ENCODE measurements around the gene SPRYD7. TPM values are rescaled to one million over a fixed set of nuclear protein-coding genes. Genes with fewer than 3 reads are reported as not detected.

Gene SPRYD7
- total and polyA plus RNA-seq, 2 donors from 2014 or later: 6.6 to 12.1 TPM

DNA sequence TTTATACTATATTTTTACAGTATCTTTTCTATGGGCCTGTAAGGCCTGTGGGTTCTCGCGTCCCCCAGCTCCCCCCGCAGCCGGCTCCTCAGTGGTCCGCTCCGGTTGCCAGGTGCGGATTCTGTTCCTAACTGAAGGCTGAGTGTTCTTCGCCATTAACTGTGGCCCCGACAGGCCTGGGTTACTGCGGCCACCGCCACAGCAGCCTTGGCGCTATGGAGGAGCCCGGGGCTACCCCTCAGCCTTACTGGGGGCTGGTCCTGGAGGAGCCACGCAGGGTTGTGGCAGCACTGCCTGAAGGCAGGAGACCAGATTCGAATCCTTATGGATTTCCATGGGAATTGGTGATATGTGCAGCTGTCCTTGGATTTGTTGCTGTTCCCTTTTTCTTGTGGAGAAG lies 45.8 kb downstream of the SPRYD7 start:
- FAIRE-seq (no peak), DNase-seq (no peak)
- TF ChIP-seq, protein P1, sequence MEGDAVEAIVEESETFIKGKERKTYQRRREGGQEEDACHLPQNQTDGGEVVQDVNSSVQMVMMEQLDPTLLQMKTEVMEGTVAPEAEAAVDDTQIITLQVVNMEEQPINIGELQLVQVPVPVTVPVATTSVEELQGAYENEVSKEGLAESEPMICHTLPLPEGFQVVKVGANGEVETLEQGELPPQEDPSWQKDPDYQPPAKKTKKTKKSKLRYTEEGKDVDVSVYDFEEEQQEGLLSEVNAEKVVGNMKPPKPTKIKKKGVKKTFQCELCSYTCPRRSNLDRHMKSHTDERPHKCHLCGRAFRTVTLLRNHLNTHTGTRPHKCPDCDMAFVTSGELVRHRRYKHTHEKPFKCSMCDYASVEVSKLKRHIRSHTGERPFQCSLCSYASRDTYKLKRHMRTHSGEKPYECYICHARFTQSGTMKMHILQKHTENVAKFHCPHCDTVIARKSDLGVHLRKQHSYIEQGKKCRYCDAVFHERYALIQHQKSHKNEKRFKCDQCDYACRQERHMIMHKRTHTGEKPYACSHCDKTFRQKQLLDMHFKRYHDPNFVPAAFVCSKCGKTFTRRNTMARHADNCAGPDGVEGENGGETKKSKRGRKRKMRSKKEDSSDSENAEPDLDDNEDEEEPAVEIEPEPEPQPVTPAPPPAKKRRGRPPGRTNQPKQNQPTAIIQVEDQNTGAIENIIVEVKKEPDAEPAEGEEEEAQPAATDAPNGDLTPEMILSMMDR (IDR thresholded peaks at IDR 0.05; ENCODE audit: borderline replicate concordance, extremely low read depth, insufficient read depth): no peak
- Histone ChIP-seq H3K9ac (ENCODE audit: low read length in 3 of 3) (no peak overlapping the region), H3K4me1 (ENCODE audit: control insufficient read depth in 2 of 3, insufficient read depth in 2 of 3, low read depth in 1 of 3, low read length in 3 of 3) (no peaks in the 10 kb centered on the region), H3K36me3 (ENCODE audit: control insufficient read depth in 2 of 3, insufficient read depth in 3 of 3, low read length in 3 of 3) (no peaks in the 10 kb centered on the region), H3K27ac (ENCODE audit: low read depth in 2 of 2, low read length in 2 of 2) (no peak overlapping the region), H3K9me3 (ENCODE audit: control insufficient read depth in 2 of 3, insufficient read depth in 1 of 3, low read length in 3 of 3) (no peaks in the 10 kb centered on the region), H3K4me3 (ENCODE audit: low read length in 3 of 3) (no peak overlapping the region), H3K27me3 (ENCODE audit: control insufficient read depth, insufficient read depth, low read length) (no peaks in the 10 kb centered on the region)
- intact Hi-C loops (cut with DNase I): no loop called here

DNA sequence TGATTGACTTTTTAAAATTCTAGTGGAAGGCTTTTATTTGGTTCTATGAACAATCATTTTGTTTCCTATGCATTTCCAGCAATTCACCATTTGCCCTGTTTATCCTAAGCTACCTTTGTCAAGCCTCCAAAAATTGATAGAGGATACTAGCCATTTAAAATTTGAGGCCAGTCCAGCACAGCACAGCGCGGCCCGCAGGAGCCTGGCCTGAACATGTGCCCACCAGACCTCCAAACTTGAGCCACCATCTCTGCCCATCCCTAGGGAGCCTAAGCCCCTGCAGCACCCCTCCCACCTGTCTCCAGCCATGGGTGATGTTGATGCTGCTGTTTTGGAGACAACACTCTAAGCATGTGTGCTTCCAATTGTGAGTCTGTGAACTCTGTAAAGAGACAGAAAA lies 57.5 kb downstream of the SPRYD7 start:
- Histone ChIP-seq H3K4me1 (ENCODE audit: control insufficient read depth in 2 of 3, insufficient read depth in 2 of 3, low read depth in 1 of 3, low read length in 3 of 3) (no peaks in the 10 kb centered on the region), H3K9me3 (ENCODE audit: control insufficient read depth in 2 of 3, insufficient read depth in 1 of 3, low read length in 3 of 3) (peaks cover 0 to 6% (median 0%) of the 10 kb centered on the region in 3 donors), H3K4me3 (ENCODE audit: low read length in 3 of 3) (no peak overlapping the region), H3K36me3 (ENCODE audit: control insufficient read depth in 2 of 3, insufficient read depth in 3 of 3, low read length in 3 of 3) (no peaks in the 10 kb centered on the region), H3K9ac (ENCODE audit: low read length in 3 of 3) (no peak overlapping the region), H3K27me3 (ENCODE audit: control insufficient read depth, insufficient read depth, low read length) (no peaks in the 10 kb centered on the region), H3K27ac (ENCODE audit: low read depth in 2 of 2, low read length in 2 of 2) (no peak overlapping the region)
- intact Hi-C loops (cut with DNase I): no loop called here
- FAIRE-seq: no peak
- TF ChIP-seq, protein P1 (IDR thresholded peaks at IDR 0.05; ENCODE audit: borderline replicate concordance, extremely low read depth, insufficient read depth): no peak
- DNase-seq: no peak

DNA sequence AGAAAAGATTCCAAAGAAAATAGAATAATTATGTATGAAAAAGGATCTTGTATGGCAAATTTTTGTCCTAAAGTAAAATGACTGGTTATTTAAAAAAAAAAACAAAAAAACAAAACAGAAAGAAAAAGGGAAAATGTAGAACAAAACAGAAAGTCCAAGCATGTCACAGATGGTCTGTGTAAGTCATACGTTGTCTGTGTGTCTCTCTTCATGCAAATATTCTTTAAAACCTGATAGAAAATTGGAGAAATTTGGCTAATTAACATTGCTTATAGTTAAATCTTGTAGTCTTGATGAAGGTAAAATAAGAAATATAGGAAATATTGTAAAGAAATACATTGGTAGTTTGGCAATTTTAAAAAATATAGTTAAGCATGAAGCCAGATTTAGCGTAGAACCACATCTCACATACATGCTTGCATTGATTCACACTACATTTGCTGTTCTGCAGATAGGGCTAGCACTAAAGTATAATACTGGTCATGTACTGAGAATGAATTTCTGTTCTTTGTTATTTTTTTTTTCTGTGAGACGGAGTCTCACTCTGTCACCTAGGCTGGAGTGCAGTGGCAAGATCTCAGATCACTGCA lies 58.4 kb downstream of the SPRYD7 start:
- H3K27me3 ChIP-seq (ENCODE audit: control insufficient read depth, insufficient read depth, low read length): no peaks in the 10 kb centered on the region
- H3K9ac ChIP-seq (ENCODE audit: low read length in 3 of 3): no peak overlapping the region
- no peak overlapping the region for H3K27ac ChIP-seq (ENCODE audit: low read depth in 2 of 2, low read length in 2 of 2)
- intact Hi-C loops (cut with DNase I): no loop called here
- H3K9me3 ChIP-seq (ENCODE audit: control insufficient read depth in 2 of 3, insufficient read depth in 1 of 3, low read length in 3 of 3): peaks cover 0 to 6% (median 0%) of the 10 kb centered on the region in 3 donors
- no peaks in the 10 kb centered on the region for H3K4me1 ChIP-seq (ENCODE audit: control insufficient read depth in 2 of 3, insufficient read depth in 2 of 3, low read depth in 1 of 3, low read length in 3 of 3)
- H3K36me3 ChIP-seq (ENCODE audit: control insufficient read depth in 2 of 3, insufficient read depth in 3 of 3, low read length in 3 of 3): no peaks in the 10 kb centered on the region
- DNase-seq (peak in 2 of 5 donors; percentile 4 to 13), FAIRE-seq (no peak)
- TF ChIP-seq, protein P1 (IDR thresholded peaks at IDR 0.05; ENCODE audit: borderline replicate concordance, extremely low read depth, insufficient read depth): no peak
- H3K4me3 ChIP-seq (ENCODE audit: low read length in 3 of 3): no peak overlapping the region

DNA sequence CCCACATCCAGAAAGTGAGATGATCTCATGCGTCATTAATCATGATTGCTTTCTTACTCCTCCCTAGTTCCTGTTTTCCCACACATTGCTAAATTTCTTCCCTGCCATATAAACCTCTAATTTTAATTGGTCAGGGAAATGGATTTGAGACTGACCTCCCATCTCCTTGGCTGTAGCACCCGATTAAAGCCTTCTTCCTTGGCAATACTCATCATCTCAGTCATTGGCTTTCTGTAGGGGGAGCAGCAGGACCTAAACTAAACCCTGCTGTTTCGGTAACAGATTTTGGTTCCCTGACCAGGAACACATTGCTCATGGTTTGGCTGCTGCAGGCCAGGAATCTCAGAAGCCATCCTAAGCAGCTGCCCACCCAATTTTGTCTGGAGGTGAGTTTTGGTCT lies 61.7 kb downstream of the SPRYD7 start:
- Histone ChIP-seq H3K4me1 (ENCODE audit: control insufficient read depth in 2 of 3, insufficient read depth in 2 of 3, low read depth in 1 of 3, low read length in 3 of 3) (no peaks in the 10 kb centered on the region), H3K27me3 (ENCODE audit: control insufficient read depth, insufficient read depth, low read length) (no peaks in the 10 kb centered on the region), H3K9me3 (ENCODE audit: control insufficient read depth in 2 of 3, insufficient read depth in 1 of 3, low read length in 3 of 3) (peaks cover 0 to 6% (median 0%) of the 10 kb centered on the region in 3 donors), H3K9ac (ENCODE audit: low read length in 3 of 3) (no peak overlapping the region), H3K27ac (ENCODE audit: low read depth in 2 of 2, low read length in 2 of 2) (no peak overlapping the region), H3K4me3 (ENCODE audit: low read length in 3 of 3) (no peak overlapping the region), H3K36me3 (ENCODE audit: control insufficient read depth in 2 of 3, insufficient read depth in 3 of 3, low read length in 3 of 3) (no peaks in the 10 kb centered on the region)
- FAIRE-seq: no peak
- intact Hi-C loops (cut with DNase I): no loop called here
- TF ChIP-seq, protein P1 (IDR thresholded peaks at IDR 0.05; ENCODE audit: borderline replicate concordance, extremely low read depth, insufficient read depth): no peak
- no peak for DNase-seq

Data from kidney (tissue), 14 donors.